DND-41 (cell line): ENCODE data around the gene MEX3C.

Experiments
- CTCF ChIP-seq: IDR thresholded peaks from 2 replicates; pipeline ENCODE4 v1.5.1; 2012; ENCODE audit warnings: borderline replicate concordance, low read length, moderate library complexity, mild to moderate bottlenecking; ENCODE audit not compliant: poor library complexity, severe bottlenecking; ENCODE audit errors: extremely low read depth
- EZH2 ChIP-seq: IDR thresholded peaks from 3 replicates; pipeline ENCODE4 v1.6.1; 2012; ENCODE audit warnings: borderline replicate concordance, low read depth, mild to moderate bottlenecking, moderate library complexity, low read length, inconsistent platforms; ENCODE audit not compliant: severe bottlenecking

GRCh38 chr18:51133580-51134160, 63.8 kb downstream of the MEX3C start:
- no peak for TF ChIP-seq CTCF
- no peak for TF ChIP-seq EZH2
